Stimulated activated naive CD8-positive, alpha-beta T cell treated with anti-CD3 and anti-CD28 coated beads, Interleukin-15, Interleukin-2, amounts not matched to agents 100 ng/mL and 50 ng/mL, for 24 hours (primary cell): ENCODE results near the gene TMEM30A.

Experiments used
- H3K27ac Mint-ChIP-seq: one replicate; pipeline ENCODE4 v1.8.0; 2021; ENCODE audit warnings: mild to moderate bottlenecking, mixed read lengths
- H3K27me3 Mint-ChIP-seq: one replicate; pipeline ENCODE4 v1.8.0; 2021; ENCODE audit warnings: mixed read lengths
- H3K36me3 Mint-ChIP-seq: one replicate; pipeline ENCODE4 v1.8.0; 2021; ENCODE audit warnings: low read depth, mixed read lengths
- H3K4me1 Mint-ChIP-seq: one replicate; pipeline ENCODE4 v1.8.0; 2021; ENCODE audit warnings: low read depth, mixed read lengths
- H3K4me3 Mint-ChIP-seq: one replicate; pipeline ENCODE4 v1.8.0; 2021; ENCODE audit warnings: mild to moderate bottlenecking, mixed read lengths
- H3K9me3 Mint-ChIP-seq: one replicate; pipeline ENCODE4 v1.8.0; 2021; ENCODE audit warnings: mixed read lengths

The TMEM30A gene

GRCh38 chr6:75284632-75285282 lies at the start of gene TMEM30A:
Gene TMEM30A, minus strand, starts transcription at chr6:75284792. Its CDS starts 154 bp downstream, at chr6:75284638.
- no peaks in the 10 kb centered on the region for H3K27me3 Mint-ChIP-seq
- H3K4me3 Mint-ChIP-seq = no peak within 1 kb of the TSS
- no peak within 1 kb of the TSS for H3K27ac Mint-ChIP-seq
- peaks cover 24% of the 10 kb centered on the region for H3K4me1 Mint-ChIP-seq
- H3K9me3 Mint-ChIP-seq = no peaks in the 10 kb centered on the region
- H3K36me3 Mint-ChIP-seq = peaks cover 17% of the 10 kb centered on the region

GRCh38 chr6:75333676-75334200 lies 49.1 kb upstream of the TMEM30A start:
- Mint-ChIP-seq H3K36me3 (no peaks in the 10 kb centered on the region), H3K4me3 (no peak overlapping the region), H3K9me3 (no peaks in the 10 kb centered on the region), H3K27ac (no peak overlapping the region), H3K27me3 (peaks cover 4% of the 10 kb centered on the region), H3K4me1 (no peaks in the 10 kb centered on the region)

GRCh38 chr6:75331151-75331550 lies 46.6 kb upstream of the TMEM30A start:
- Mint-ChIP-seq H3K4me3 (no peak overlapping the region), H3K9me3 (no peaks in the 10 kb centered on the region), H3K36me3 (no peaks in the 10 kb centered on the region), H3K27ac (no peak overlapping the region), H3K4me1 (no peaks in the 10 kb centered on the region), H3K27me3 (peaks cover 9% of the 10 kb centered on the region)

GRCh38 chr6:75329703-75330102 lies 45.1 kb upstream of the TMEM30A start:
- no peaks in the 10 kb centered on the region for H3K9me3 Mint-ChIP-seq

GRCh38 chr6:75327807-75328206 lies 43.2 kb upstream of the TMEM30A start:
- Mint-ChIP-seq H3K4me3 (no peak overlapping the region), H3K9me3 (no peaks in the 10 kb centered on the region), H3K27me3 (peaks cover 28% of the 10 kb centered on the region), H3K36me3 (no peaks in the 10 kb centered on the region), H3K4me1 (no peaks in the 10 kb centered on the region), H3K27ac (no peak overlapping the region)

More at GRCh38 chr6:75329703-75330102, 45.1 kb upstream of the TMEM30A start:
- no peak overlapping the region for H3K27ac Mint-ChIP-seq
- no peaks in the 10 kb centered on the region for H3K36me3 Mint-ChIP-seq
- no peaks in the 10 kb centered on the region for H3K4me1 Mint-ChIP-seq
- no peak overlapping the region for H3K4me3 Mint-ChIP-seq
- peaks cover 18% of the 10 kb centered on the region for H3K27me3 Mint-ChIP-seq

- Mint-ChIP-seq H3K4me1 (no peaks in the 10 kb centered on the region), H3K27ac (no peak overlapping the region), H3K9me3 (no peaks in the 10 kb centered on the region), H3K4me3 (no peak overlapping the region), H3K36me3 (no peaks in the 10 kb centered on the region), H3K27me3 (peaks cover 30% of the 10 kb centered on the region)
These were observed 42.1 kb upstream of the TMEM30A start for GRCh38 chr6:75326557-75327258.

GRCh38 chr6:75318900-75319299 lies 34.3 kb upstream of the TMEM30A start:
- Mint-ChIP-seq H3K4me1 (no peaks in the 10 kb centered on the region), H3K4me3 (no peak overlapping the region), H3K9me3 (no peaks in the 10 kb centered on the region), H3K27ac (no peak overlapping the region), H3K27me3 (peaks cover 47% of the 10 kb centered on the region), H3K36me3 (no peaks in the 10 kb centered on the region)

GRCh38 chr6:75317503-75318206 lies 33.1 kb upstream of the TMEM30A start:
- Mint-ChIP-seq H3K4me1 (no peaks in the 10 kb centered on the region), H3K4me3 (no peak overlapping the region), H3K27me3 (peaks cover 53% of the 10 kb centered on the region), H3K27ac (no peak overlapping the region), H3K9me3 (no peaks in the 10 kb centered on the region), H3K36me3 (no peaks in the 10 kb centered on the region)

- H3K4me3 Mint-ChIP-seq = no peak overlapping the region
- no peaks in the 10 kb centered on the region for H3K36me3 Mint-ChIP-seq
- H3K9me3 Mint-ChIP-seq = no peaks in the 10 kb centered on the region
- H3K27ac Mint-ChIP-seq = no peak overlapping the region
- H3K4me1 Mint-ChIP-seq = no peaks in the 10 kb centered on the region
- H3K27me3 Mint-ChIP-seq = peaks cover 45% of the 10 kb centered on the region
These were observed 31.4 kb upstream of the TMEM30A start for GRCh38 chr6:75315978-75316377.

- Mint-ChIP-seq H3K4me3 (no peak overlapping the region), H3K4me1 (no peaks in the 10 kb centered on the region), H3K27ac (no peak overlapping the region), H3K27me3 (peaks cover 13% of the 10 kb centered on the region), H3K9me3 (no peaks in the 10 kb centered on the region), H3K36me3 (no peaks in the 10 kb centered on the region)
These were observed 23.8 kb upstream of the TMEM30A start for GRCh38 chr6:75308250-75308988.

GRCh38 chr6:75307364-75308004 lies 22.9 kb upstream of the TMEM30A start:
- H3K27me3 Mint-ChIP-seq = peaks cover 9% of the 10 kb centered on the region
- no peaks in the 10 kb centered on the region for H3K9me3 Mint-ChIP-seq
- H3K4me1 Mint-ChIP-seq = no peaks in the 10 kb centered on the region
- no peaks in the 10 kb centered on the region for H3K36me3 Mint-ChIP-seq
- H3K27ac Mint-ChIP-seq = no peak overlapping the region
- H3K4me3 Mint-ChIP-seq = no peak overlapping the region

GRCh38 chr6:75306064-75306463 lies 21.5 kb upstream of the TMEM30A start:
- Mint-ChIP-seq H3K9me3 (no peaks in the 10 kb centered on the region), H3K36me3 (no peaks in the 10 kb centered on the region), H3K27me3 (peaks cover 9% of the 10 kb centered on the region), H3K4me3 (no peak overlapping the region), H3K4me1 (no peaks in the 10 kb centered on the region), H3K27ac (no peak overlapping the region)

GRCh38 chr6:75305573-75305972 lies 21.0 kb upstream of the TMEM30A start:
- H3K4me1 Mint-ChIP-seq = no peaks in the 10 kb centered on the region
- H3K27ac Mint-ChIP-seq = no peak overlapping the region
- no peak overlapping the region for H3K4me3 Mint-ChIP-seq
- H3K36me3 Mint-ChIP-seq = no peaks in the 10 kb centered on the region
- peaks cover 9% of the 10 kb centered on the region for H3K27me3 Mint-ChIP-seq
- no peaks in the 10 kb centered on the region for H3K9me3 Mint-ChIP-seq

GRCh38 chr6:75302280-75302679 lies 17.7 kb upstream of the TMEM30A start:
- peaks cover 4% of the 10 kb centered on the region for H3K27me3 Mint-ChIP-seq
- H3K4me1 Mint-ChIP-seq = no peaks in the 10 kb centered on the region
- no peaks in the 10 kb centered on the region for H3K9me3 Mint-ChIP-seq
- no peaks in the 10 kb centered on the region for H3K36me3 Mint-ChIP-seq
- no peak overlapping the region for H3K27ac Mint-ChIP-seq
- no peak overlapping the region for H3K4me3 Mint-ChIP-seq
